Thyroid gland (tissue), 4 donors: Measurements from ENCODE around the gene PRSS27.

Experiments
- POLR2A ChIP-seq, 2 donors: fragments of 450-650 bp; IDR thresholded peaks; one replicate each; pipeline ENCODE4 v1.6.1; 2017; ENCODE audit warnings: antibody characterized with exemption in 2 of 2, mild to moderate bottlenecking in 2 of 2, moderate library complexity in 1 of 2
- TF ChIP-seq, protein P1 (sequence below), 6 experiments: fragments of 200-600 bp in 3 of 6; fragments of 450-650 bp in 3 of 6; sonication (generic) in 3 of 6; IDR thresholded peaks; one replicate each; pipeline ENCODE4 v1.5.1; 2016 to 2019; ENCODE audit warnings: antibody characterized with exemption in 6 of 6, mild to moderate bottlenecking in 2 of 6, inconsistent platforms in 1 of 6, moderate library complexity in 1 of 6

DNA sequence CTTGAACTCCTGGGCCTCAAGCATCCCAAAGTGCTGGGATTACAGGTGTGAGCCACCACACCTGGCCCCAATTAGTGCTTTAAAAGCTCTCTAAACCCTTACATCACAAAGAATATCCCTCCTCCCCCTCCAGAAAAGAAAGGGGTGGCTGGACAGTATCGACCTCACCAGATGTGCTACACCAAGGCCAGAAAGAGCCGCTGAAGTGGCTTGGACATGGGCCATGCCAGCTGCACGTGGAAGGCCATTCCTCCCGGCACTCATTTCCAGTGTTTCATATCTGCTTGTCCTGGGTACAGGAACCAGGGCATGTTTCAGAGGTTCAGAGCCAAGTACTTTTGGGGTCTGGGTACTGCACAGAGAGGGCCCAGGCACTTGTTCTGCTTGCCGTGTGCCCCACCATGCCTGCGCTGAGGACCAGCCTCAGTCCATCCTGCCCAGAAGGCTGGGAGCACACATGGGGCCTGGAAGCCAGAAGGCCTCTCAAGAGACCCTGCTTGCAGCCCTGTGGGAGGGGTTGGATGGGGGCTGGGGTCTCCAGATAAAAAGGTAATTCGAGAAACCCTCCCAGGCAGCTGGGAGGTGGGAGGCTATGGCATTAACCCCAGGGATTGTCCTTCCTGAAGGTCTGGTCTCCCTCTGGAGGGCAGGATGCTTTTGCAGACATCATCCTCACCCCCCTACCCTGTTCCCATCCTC lies 28.9 kb upstream of the PRSS27 start:
- TF ChIP-seq, protein P1, sequence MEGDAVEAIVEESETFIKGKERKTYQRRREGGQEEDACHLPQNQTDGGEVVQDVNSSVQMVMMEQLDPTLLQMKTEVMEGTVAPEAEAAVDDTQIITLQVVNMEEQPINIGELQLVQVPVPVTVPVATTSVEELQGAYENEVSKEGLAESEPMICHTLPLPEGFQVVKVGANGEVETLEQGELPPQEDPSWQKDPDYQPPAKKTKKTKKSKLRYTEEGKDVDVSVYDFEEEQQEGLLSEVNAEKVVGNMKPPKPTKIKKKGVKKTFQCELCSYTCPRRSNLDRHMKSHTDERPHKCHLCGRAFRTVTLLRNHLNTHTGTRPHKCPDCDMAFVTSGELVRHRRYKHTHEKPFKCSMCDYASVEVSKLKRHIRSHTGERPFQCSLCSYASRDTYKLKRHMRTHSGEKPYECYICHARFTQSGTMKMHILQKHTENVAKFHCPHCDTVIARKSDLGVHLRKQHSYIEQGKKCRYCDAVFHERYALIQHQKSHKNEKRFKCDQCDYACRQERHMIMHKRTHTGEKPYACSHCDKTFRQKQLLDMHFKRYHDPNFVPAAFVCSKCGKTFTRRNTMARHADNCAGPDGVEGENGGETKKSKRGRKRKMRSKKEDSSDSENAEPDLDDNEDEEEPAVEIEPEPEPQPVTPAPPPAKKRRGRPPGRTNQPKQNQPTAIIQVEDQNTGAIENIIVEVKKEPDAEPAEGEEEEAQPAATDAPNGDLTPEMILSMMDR (IDR thresholded peaks at IDR 0.05): no peak
- no peak for TF ChIP-seq POLR2A (IDR thresholded peaks at IDR 0.05)
